Hepatocyte (in vitro differentiated cells): Measurements from ENCODE around the gene GNG7. TPM values are rescaled to one million over a fixed set of nuclear protein-coding genes. Genes with fewer than 3 reads are reported as not detected.

ENCODE experiments used
- DNase-seq: peaks from one replicate; pipeline ENCODE4 v3.0.0-alpha.2; 2016; ENCODE audit warnings: low spot score
- H2AFZ ChIP-seq: fragments of 200-600 bp; sonication (generic); 2 replicates; pipeline ENCODE4 v1.6.0; 2016; ENCODE audit warnings: antibody characterized with exemption, mild to moderate bottlenecking
- H3K27ac ChIP-seq: fragments of 200-600 bp; sonication (generic); 2 replicates; pipeline ENCODE4 v1.5.1; 2016; ENCODE audit warnings: mild to moderate bottlenecking
- H3K27me3 ChIP-seq: fragments of 200-600 bp; sonication (generic); 2 replicates; pipeline ENCODE4 v1.6.1; 2016
- H3K36me3 ChIP-seq: fragments of 200-600 bp; sonication (generic); replicated peaks from 2 replicates; pipeline ENCODE4 v1.5.1; 2016; ENCODE audit warnings: low read depth; ENCODE audit not compliant: insufficient read depth
- H3K4me1 ChIP-seq: fragments of 200-600 bp; sonication (generic); 2 replicates; pipeline ENCODE4 v1.5.1; 2016; ENCODE audit warnings: mild to moderate bottlenecking, moderate library complexity; ENCODE audit not compliant: insufficient read depth
- H3K4me2 ChIP-seq: fragments of 200-600 bp; sonication (generic); 2 replicates; pipeline ENCODE4 v1.6.0; 2016
- H3K4me3 ChIP-seq: fragments of 200-600 bp; sonication (generic); 2 replicates; pipeline ENCODE4 v1.5.1; 2016; ENCODE audit warnings: mild to moderate bottlenecking
- H3K79me2 ChIP-seq: fragments of 200-600 bp; sonication (generic); 2 replicates; pipeline ENCODE4 v1.6.0; 2017; ENCODE audit warnings: mild to moderate bottlenecking
- H3K9me2 ChIP-seq: fragments of 200-600 bp; sonication (generic); replicated peaks from 2 replicates; pipeline ENCODE4 v1.6.0; 2017; ENCODE audit warnings: mild to moderate bottlenecking; ENCODE audit not compliant: insufficient read depth
- H3K9me3 ChIP-seq: fragments of 200-600 bp; sonication (generic); 2 replicates; pipeline ENCODE4 v1.5.1; 2016; ENCODE audit warnings: low read depth, mild to moderate bottlenecking
- H4K20me1 ChIP-seq: fragments of 200-600 bp; sonication (generic); 2 replicates; pipeline ENCODE4 v1.6.0; 2016; ENCODE audit warnings: mild to moderate bottlenecking; ENCODE audit not compliant: insufficient read depth, poor library complexity, severe bottlenecking
- EZH2 ChIP-seq: fragments of 200-600 bp; sonication (generic); IDR thresholded peaks from 2 replicates; pipeline ENCODE4 v1.6.1; 2016; ENCODE audit warnings: antibody characterized with exemption, mild to moderate bottlenecking, borderline replicate concordance
- EZH2phosphoT487 ChIP-seq: fragments of 200-600 bp; sonication (generic); IDR thresholded peaks from one replicate; pipeline ENCODE4 v1.6.1; 2018; ENCODE audit warnings: antibody characterized with exemption, mild to moderate bottlenecking, low read depth, moderate library complexity; ENCODE audit not compliant: unreplicated experiment, severe bottlenecking
- WGBS: methylation state at CpG from one replicate; pipeline ENCODE4 v1.1.6; 2016; ENCODE audit warnings: low lambda C conversion rate; ENCODE audit errors: missing lambda C conversion rate; 5-methylcytosine and 5-hydroxymethylcytosine counted together
- polyA plus RNA-seq: library from polyadenylated mRNA; unstranded; fragments of >200 nt; fragmentation: Nextera tagmentation; extraction: Ambion mirVana; gene quantifications from 2 replicates; pipeline ENCODE4 v1.2.1, GENCODE V29; 2016
- total RNA-seq: library from RNA; depleted of rRNA; stranded (reverse); fragments of >200 nt; gene quantifications from 2 replicates; pipeline ENCODE4 v1.2.3, GENCODE V29; 2014
- TF ChIP-seq, protein P1 (sequence below): fragments of 200-600 bp; sonication (generic); IDR thresholded peaks from 2 replicates; pipeline ENCODE4 v1.5.1; 2016; ENCODE audit warnings: antibody characterized with exemption, mild to moderate bottlenecking; ENCODE audit not compliant: poor library complexity

Gene GNG7
- total and polyA plus RNA-seq, 2 experiments from 2014 or later = 1.2 to 1.9 TPM

- Histone ChIP-seq H3K4me2 (no peak overlapping the region), H4K20me1 (no peaks in the 10 kb centered on the region), H3K36me3 (no peaks in the 10 kb centered on the region), H3K27ac (peak overlapping the region; percentile 86), H3K9me2 (no peaks in the 10 kb centered on the region), H3K9me3 (no peaks in the 10 kb centered on the region), H3K4me1 (peaks cover 14% of the 10 kb centered on the region), H3K4me3 (no peak overlapping the region), H2AFZ (no peak overlapping the region), H3K79me2 (no peaks in the 10 kb centered on the region), H3K27me3 (no peaks in the 10 kb centered on the region)
- WGBS = 88% methylated on average over 20 of the region's 20 CpGs
- DNase-seq = no peak
- no peak for TF ChIP-seq EZH2phosphoT487
- no peak for TF ChIP-seq EZH2
- TF ChIP-seq, protein P1, sequence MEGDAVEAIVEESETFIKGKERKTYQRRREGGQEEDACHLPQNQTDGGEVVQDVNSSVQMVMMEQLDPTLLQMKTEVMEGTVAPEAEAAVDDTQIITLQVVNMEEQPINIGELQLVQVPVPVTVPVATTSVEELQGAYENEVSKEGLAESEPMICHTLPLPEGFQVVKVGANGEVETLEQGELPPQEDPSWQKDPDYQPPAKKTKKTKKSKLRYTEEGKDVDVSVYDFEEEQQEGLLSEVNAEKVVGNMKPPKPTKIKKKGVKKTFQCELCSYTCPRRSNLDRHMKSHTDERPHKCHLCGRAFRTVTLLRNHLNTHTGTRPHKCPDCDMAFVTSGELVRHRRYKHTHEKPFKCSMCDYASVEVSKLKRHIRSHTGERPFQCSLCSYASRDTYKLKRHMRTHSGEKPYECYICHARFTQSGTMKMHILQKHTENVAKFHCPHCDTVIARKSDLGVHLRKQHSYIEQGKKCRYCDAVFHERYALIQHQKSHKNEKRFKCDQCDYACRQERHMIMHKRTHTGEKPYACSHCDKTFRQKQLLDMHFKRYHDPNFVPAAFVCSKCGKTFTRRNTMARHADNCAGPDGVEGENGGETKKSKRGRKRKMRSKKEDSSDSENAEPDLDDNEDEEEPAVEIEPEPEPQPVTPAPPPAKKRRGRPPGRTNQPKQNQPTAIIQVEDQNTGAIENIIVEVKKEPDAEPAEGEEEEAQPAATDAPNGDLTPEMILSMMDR = no peak
These were observed 101.3 kb downstream of the GNG7 start for GRCh38 chr19:2600914-2601870.

- WGBS = 87% methylated on average over 7 of the region's 7 CpGs
- no peak overlapping the region for H3K4me3 ChIP-seq
- DNase-seq = no peak
These were observed 108.2 kb downstream of the GNG7 start for GRCh38 chr19:2594319-2594718.

GRCh38 chr19:2592824-2593223 is 109.7 kb downstream of the GNG7 start:
- Histone ChIP-seq H4K20me1 (no peaks in the 10 kb centered on the region), H3K27ac (no peak overlapping the region), H3K9me3 (no peaks in the 10 kb centered on the region), H3K4me1 (peaks cover 5% of the 10 kb centered on the region), H3K4me2 (no peak overlapping the region), H3K9me2 (no peaks in the 10 kb centered on the region), H3K36me3 (no peaks in the 10 kb centered on the region), H3K4me3 (no peak overlapping the region), H3K27me3 (no peaks in the 10 kb centered on the region), H3K79me2 (no peaks in the 10 kb centered on the region), H2AFZ (no peak overlapping the region)
- WGBS = 35% methylated on average over 1 of the region's 4 CpGs
- DNase-seq = no peak
- TF ChIP-seq EZH2 = no peak
- TF ChIP-seq, protein P1 = no peak
- no peak for TF ChIP-seq EZH2phosphoT487

More at GRCh38 chr19:2594319-2594718, 108.2 kb downstream of the GNG7 start:
- Histone ChIP-seq H3K9me2 (no peaks in the 10 kb centered on the region), H2AFZ (no peak overlapping the region), H3K27ac (no peak overlapping the region), H4K20me1 (no peaks in the 10 kb centered on the region), H3K79me2 (no peaks in the 10 kb centered on the region), H3K4me2 (no peak overlapping the region), H3K4me1 (peaks cover 1% of the 10 kb centered on the region), H3K36me3 (no peaks in the 10 kb centered on the region), H3K27me3 (no peaks in the 10 kb centered on the region), H3K9me3 (no peaks in the 10 kb centered on the region)
- TF ChIP-seq EZH2 (no peak), EZH2phosphoT487 (no peak)
- TF ChIP-seq, protein P1 = no peak
